Coronary artery (tissue), 2 donors: Measurements from ENCODE around the gene ADGRF3.
"Not testable (repeated sequence)": the region's sequence is repeated elsewhere in the genome, so short reads cannot be mapped to it uniquely, and the experiment has no call there.

ENCODE experiments used
- DNase-seq: peaks from one replicate; pipeline ENCODE4 v3.0.0-alpha.2; 2017; ENCODE audit warnings: low spot score
- H3K27ac ChIP-seq, 2 donors: fragments of 200-600 bp; sonication (generic); one replicate each; pipeline ENCODE4 v1.5.1; 2016 to 2019
- H3K4me3 ChIP-seq: fragments of 200-600 bp; sonication (generic); 2 replicates; pipeline ENCODE4 v1.5.1; 2016; ENCODE audit warnings: mild to moderate bottlenecking, moderate library complexity
- TF ChIP-seq, protein P1 (sequence below): fragments of 200-600 bp; sonication (generic); IDR thresholded peaks from one replicate; pipeline ENCODE4 v1.5.1; 2019; ENCODE audit warnings: antibody characterized with exemption

ADGRF3 gene

DNA sequence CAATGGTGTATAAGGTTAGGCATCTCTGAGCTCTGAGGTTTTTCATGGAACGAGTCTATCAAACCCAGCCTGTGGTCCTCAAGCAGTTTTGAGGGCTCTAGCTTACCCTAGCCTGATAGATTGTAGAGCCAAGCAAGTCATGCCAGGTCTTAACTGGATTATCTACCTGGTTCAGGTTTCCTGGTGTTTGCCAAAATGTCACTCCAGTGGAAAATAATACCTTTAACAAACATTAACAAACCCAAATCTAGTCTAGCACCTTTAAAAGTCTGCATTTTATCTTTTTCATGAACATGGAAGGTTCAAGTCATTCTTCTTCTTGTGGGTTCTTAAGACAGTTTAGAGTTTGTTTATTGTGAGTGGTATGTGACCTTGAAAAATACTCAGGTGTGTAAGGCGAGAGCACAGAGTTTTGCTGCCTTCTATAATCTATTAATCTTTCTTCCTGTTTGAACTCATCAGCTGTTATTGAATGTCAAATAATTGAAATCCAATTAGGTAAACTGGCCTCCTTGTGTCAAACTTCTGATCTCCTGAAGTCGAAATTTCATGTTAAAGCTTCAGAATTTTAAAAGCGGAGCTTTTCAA, 13.4 kb upstream of the ADGRF3 start:
- no peak overlapping the region for H3K4me3 ChIP-seq
- DNase-seq, result no peak
- no peak overlapping the region for H3K27ac ChIP-seq
- TF ChIP-seq, protein P1, sequence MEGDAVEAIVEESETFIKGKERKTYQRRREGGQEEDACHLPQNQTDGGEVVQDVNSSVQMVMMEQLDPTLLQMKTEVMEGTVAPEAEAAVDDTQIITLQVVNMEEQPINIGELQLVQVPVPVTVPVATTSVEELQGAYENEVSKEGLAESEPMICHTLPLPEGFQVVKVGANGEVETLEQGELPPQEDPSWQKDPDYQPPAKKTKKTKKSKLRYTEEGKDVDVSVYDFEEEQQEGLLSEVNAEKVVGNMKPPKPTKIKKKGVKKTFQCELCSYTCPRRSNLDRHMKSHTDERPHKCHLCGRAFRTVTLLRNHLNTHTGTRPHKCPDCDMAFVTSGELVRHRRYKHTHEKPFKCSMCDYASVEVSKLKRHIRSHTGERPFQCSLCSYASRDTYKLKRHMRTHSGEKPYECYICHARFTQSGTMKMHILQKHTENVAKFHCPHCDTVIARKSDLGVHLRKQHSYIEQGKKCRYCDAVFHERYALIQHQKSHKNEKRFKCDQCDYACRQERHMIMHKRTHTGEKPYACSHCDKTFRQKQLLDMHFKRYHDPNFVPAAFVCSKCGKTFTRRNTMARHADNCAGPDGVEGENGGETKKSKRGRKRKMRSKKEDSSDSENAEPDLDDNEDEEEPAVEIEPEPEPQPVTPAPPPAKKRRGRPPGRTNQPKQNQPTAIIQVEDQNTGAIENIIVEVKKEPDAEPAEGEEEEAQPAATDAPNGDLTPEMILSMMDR, result no peak

DNA sequence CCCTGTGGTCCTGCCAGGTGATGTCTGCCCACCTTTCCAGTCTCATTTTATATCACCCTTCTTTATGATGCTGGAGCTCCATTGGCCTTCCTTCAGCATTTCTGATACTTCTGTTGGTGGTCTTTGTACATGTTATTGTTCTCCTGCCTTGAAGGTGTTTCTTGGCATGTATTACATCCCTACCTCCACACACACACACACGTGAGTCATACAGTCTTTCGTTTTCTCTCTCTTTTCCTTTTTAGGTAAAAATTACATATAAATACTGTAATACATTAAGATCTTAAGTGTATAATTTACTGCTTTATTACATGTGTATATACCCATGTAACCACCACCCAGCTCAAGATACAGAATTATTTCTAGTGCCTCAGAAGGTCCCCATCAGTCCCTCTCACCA, 10.2 kb upstream of the ADGRF3 start:
- TF ChIP-seq, protein P1, result no peak
- no peak for DNase-seq
- Histone ChIP-seq H3K4me3 (no peak overlapping the region), H3K27ac (no peak overlapping the region)

DNA sequence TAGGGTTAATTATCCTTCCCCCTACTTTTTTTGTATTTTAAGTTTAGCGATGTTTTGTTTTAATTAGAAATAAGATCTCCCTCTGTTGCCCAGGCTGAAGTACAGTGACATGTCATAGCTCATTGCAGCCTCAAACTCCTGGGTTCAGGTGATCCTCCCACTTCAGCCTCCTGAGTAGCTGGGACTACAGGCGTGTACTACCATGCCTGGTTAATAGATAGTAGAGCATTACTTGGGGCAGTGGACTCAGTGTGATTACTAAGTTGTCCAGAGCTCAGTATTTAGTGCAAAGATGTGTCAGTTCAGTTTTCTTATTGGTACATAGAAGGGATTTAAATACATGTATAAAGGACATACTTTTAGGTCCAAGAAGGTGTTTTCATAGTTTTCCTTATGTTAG, 9.5 kb upstream of the ADGRF3 start:
- TF ChIP-seq, protein P1, result no peak
- no peak for DNase-seq
- no peak overlapping the region for H3K4me3 ChIP-seq
- no peak overlapping the region for H3K27ac ChIP-seq

DNA sequence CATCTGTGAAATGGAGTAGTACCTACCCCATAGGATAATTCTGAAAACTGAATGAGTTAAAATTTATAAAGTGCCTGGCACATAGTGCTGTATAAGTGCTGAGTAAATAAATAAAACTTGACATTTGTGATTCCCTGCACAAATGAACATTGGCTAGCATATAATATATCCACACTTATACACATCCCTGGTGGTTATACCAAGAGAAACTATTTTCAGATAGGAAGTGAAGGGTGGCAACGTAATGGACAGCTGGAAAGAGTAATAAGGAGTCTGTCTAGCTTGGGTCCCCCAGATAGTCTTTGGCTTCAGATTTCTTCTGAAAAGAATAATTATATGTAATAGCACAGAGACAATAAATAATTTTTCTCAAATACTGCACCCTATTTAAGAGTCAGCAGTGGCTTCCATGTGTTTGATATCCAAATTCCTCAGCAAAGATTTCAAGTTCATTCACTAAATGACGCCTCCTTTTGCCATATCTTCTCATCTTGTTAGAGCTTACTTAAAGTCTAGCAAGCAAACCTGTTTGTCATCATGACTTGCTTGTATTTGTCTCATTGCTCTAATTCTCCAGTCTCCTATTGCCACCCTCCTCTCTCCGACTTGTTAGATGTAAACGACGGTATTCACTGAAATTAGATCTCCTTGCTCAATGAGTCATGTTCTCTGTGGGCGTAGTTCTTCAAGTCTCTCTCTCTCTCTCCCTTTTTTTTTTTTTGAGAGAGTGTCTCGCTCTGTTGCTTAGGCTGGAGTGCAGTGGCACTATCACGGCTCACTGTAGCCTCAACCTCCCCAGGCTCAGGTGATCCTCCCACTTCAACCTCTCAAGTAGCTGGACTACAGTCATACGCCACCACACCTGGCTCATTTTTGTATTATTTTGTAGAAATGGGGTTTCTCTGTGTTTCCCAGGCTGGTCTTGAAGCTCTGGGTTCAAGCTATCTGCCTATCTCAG, 8.7 kb upstream of the ADGRF3 start:
- TF ChIP-seq, protein P1, result no peak
- Histone ChIP-seq H3K27ac (no peak overlapping the region), H3K4me3 (no peak overlapping the region)
- DNase-seq, result no peak

DNA sequence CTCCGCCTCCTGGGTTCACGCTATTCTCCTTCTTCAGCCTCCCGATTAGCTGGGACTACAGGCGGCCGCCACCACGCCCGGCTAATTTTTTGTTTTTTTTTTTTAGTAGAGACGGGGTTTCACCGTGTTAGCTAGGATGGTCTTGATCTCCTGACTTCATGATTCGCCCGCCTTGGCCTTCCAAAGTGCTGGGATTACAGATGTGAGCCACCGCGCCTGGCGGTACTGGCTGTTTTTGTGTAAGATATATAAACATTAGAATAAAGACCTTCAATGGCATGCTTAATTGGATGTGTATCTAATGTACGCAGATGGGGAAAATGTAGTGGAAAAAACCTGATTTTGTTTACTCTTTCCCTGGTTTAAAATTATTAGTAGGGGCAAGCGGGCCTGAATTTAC, 7.9 kb upstream of the ADGRF3 start:
- H3K4me3 ChIP-seq, DNase-seq, H3K27ac ChIP-seq: not testable (repeated sequence)

DNA sequence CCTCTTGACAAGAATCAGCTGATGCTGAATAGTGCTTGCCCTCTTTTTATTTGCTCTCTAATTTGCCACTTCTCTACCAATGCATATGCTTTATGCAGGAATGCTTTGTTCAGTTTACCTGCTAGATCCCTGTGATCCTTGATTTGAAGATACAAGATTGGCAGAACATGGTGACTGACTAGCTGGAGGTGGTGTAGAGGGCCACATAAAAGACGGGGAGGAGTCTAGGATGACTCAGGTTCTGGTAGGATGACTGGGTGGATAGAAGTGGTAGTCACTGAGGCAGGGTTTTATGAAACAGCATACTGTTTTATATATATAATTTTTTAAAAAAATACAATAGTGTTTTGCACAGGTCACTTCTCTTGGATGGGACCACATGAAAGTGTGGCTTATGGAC, 6.3 kb upstream of the ADGRF3 start:
- no peak for DNase-seq
- Histone ChIP-seq H3K4me3 (no peak overlapping the region), H3K27ac (no peak overlapping the region)
- TF ChIP-seq, protein P1, result no peak

DNA sequence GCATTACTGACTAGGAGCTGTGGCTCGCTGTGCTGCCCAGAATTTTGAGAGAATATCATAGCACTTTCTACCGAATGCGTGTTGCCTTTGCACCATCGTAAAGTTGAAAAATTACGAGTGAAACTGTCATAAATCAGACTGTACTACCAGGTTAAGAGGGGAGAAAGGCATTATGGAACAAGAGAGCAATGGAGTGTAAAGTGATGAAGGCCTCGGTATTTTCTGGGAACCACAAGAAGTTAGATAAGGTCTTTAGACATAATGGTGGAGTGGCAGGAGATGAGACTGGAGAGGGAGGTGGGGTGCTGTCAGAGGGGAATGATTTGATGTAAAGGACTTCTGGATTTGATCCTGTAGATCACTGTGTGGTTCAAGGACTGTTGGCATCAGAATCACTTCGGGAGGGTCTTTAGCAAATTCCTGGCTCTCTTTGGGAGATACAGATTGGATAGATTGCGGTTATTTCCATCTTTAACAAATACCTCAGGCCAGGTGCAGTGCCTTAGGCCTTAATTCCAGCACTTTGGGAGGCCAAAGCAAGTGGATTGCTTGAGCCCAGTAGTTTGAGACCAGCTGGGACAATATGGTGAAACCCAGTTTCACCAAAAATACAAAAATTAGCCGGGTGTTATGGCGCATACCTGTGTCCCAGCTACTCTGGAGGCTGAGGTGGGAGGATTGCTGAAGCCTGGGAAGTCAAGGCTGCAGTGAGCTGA, 4.9 kb upstream of the ADGRF3 start:
- Histone ChIP-seq H3K27ac (no peak overlapping the region), H3K4me3 (no peak overlapping the region)
- TF ChIP-seq, protein P1, result no peak
- no peak for DNase-seq
